GM19238 (cell line): Measurements from ENCODE around the gene NDUFB6.
A peak's percentile ranks its signal among the peaks of the same experiment; 100 is the strongest.
"Not testable (repeated sequence)": the region's sequence is repeated elsewhere in the genome, so short reads cannot be mapped to it uniquely, and the experiment has no call there.

ENCODE experiments used
- DNase-seq: peaks from one replicate; pipeline ENCODE4 v3.0.0; 2011; ENCODE audit warnings: low spot score; ENCODE audit not compliant: insufficient read length

NDUFB6 gene

DNA sequence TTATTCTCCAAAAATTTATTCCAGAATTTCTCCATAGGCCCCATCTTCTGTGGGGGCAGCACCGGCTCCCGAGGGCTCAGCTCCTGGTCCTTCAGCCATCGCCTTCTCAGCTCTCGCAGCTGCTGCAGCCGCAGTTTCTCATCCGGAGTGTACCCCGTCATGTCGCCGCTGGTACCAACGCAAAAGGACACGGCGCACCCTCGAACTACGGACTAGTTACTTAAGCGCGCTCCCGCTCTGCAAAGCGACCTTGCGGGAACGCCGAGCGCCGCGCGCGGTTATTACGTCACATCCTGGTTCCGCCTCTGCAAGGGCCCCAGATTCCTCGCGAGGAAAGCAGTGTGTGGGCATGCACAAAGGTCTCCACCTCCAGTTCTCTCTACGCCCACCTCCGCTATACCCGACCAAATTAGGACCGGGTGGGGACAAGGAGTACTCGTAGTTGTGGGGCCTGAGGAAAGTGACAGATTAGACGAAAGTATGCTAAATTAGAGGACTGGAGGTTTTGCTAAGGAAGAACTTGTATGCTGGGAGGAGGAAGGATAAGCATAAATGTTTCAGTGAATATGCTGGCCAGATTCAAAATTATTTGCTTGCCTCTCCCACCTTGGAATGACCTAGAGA, at the start of gene NDUFB6:
Gene NDUFB6 (minus strand): TSS at position 260 of the 624 bp plus-strand sequence. CDS start 99 bp downstream, at position 161.
- DNase-seq: peak; percentile 83

DNA sequence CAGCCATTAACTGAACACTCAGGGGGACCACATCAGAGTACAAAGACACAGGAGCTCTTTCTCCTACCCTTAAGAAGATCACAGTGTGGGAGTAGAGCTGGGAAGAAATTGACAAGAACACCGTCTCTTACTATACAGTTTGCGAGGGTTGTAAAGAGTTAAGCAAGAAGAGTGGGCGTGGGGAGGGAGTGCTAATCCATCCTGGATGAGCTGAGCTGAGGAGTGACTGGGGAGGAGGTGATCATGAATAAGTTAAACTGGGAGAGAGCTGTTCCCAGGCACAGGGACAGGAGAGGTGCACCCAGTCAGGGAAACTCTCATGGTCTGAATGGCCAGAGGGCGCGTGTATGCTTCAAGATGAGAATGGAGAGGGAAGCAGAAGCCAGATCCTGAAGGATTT, 45.3 kb upstream of the NDUFB6 start:
- no peak for DNase-seq

DNA sequence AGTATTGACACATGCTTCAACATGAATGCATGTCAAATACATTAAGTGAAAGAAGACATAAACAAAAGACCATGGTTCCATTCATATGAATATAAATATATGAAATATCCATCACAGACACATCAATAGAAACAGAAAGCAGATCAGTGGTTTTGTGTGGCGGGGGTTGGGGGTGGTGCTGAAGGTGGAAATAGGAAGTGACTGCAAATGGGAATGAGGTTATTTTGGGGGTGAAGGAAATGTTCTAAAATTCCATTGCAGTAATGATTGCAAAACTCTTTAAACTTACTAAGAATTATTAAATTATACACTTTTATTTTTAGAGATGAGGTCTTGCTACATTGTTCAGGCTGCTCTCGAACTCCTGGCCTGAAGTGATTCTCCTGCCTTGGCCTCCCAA, 33.9 kb upstream of the NDUFB6 start:
- DNase-seq: no peak

DNA sequence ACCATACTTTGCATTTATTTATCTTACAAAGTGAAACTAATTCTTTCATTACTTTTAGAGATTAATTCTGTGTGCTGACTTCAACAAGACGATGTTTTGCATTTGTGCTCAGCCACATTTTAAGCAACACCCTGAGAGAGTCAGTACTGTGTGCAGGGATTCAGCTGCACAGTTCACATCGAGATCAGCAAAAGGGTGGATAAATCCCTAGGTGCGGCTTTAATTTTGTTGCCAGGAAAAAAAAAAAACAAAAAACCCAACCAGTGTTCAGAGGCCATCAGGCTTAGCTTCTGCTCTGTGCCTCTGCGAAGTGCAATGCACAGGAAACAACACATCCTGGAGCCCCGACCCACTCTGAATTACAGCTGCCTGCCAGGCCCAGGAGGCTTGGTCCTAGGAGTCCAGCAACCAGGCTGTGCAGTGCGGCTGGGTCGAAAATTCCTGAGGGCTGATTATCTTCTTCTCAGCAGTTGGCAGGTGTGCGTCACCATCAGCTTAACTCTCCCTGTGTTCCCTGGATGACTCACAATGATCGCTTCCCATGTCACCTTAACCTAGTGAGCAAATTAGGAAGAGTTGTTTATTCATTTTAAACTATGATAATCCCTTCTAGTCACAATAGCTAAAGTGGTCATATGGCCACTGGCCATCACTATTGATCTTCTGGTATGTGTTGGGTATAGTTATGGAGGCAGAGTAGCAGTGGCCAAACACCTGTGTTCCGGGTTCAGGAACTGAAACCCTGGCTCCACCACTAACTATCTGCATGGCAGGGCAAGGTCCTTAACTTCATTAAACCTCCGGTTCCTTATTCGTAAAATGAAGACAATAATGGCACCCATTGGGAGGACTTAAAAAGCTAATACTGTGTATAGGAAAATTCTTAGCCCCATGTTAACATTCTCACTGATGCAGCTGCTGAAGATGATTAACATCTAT, 31.2 kb upstream of the NDUFB6 start:
- no peak for DNase-seq

DNA sequence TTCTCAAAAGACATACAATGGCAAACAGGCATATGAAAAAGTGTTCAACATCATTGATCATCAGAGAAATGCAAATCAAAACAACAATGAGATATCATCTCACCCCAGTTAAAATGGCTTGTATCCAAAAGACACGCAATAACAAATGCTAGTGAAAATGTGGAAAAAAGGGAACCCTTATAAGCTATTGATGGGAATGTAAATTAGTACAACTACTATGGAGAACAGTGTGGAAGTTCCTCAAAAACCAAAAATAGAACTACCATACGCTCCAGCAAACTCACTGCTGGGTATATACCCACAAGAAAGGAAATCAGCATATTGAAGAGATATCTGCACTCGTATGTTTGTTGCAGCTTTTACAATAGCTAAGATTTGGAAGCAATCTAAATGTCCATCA, 26.1 kb upstream of the NDUFB6 start:
- DNase-seq: not testable (repeated sequence)

DNA sequence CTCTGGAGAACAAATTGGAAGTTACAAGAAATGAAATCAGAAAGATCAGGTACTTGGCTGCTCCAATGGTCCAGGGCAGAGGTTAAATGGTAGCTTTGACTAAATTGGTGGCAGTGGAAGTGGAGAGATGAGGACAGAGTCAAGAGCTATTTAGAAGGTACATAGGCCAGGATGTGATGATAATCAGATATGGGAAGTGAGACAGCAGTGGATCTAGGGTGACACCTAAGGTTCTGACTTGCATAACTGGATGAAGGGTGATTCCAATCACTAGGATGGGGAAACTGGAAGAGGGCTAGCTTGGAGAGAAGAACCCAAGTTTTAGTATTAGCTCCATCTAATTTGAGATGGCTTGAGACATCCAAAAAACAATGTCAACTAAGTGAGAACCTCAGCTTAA, 24.0 kb upstream of the NDUFB6 start:
- no peak for DNase-seq

DNA sequence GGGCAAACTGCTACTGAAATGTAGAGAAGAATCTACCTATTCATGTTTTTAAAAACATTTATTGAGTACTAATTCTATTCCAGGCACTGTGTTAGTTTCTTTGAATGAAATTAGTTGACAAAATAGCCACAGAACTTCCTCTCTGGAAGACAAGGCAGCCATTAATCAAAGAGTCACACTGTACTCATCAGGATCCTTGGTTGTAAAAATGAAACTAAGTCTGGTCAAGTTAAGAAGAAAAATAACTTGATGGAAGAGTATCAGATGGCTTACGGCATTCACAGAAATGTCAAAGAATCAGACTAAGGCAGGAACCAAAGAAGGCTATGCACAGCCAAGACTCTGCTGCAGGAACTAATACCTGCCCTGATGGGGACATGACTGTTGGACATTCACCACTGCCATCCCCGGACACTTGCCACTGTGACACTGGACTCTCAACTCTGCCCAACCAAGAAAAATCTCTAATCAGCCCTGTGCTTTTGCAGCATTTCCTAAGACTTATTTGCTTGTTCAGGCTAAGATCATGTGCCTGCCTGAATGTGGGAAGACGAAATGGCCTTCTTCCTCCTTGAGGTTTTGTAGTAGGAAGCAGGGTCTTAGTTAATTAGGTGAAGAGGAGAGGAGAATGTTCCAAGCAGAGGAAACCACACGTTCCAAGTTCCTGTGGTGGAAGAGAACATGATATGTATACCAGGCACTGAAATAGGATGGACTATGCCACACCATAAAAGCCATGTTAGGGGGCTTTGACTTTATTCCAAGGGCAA, 23.3 kb upstream of the NDUFB6 start:
- DNase-seq: no peak

DNA sequence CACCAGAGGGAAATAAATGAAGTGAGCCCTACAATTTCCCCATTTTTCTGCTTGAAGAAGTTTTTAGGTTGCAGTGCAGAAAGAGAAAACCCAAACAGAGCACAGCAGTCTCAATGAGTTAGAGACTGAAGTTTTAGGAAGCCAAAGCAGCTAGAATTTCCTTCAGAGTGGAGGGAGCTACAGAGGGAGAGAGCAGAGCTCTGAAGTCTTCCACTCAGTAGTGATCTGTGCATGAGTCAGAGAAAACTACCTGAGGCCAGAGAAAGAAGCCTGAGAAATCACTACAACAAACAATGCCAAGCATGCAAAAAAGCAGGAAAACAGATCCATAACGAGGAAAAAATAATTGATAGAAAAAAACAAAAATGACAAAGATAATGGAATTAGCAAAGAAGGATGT, 17.9 kb upstream of the NDUFB6 start:
- DNase-seq: no peak

DNA sequence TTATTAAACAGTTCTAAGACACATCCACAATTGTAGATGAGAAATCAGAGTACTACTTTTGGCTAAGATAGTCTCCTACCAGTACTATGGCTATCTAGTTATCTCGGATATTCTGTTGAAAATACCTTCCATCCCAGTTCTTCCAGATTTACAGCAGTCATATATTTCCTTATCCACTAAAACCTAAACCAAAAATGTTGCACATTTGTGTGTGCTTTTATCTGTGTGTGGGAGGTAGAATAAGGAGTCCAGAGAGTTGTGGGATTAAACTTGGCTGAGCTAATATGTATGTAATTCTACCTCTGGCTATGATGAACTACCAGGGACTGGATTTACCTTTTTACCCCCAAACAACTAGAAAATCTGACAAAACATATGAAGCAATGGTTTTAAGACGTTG, 17.5 kb upstream of the NDUFB6 start:
- no peak for DNase-seq

DNA sequence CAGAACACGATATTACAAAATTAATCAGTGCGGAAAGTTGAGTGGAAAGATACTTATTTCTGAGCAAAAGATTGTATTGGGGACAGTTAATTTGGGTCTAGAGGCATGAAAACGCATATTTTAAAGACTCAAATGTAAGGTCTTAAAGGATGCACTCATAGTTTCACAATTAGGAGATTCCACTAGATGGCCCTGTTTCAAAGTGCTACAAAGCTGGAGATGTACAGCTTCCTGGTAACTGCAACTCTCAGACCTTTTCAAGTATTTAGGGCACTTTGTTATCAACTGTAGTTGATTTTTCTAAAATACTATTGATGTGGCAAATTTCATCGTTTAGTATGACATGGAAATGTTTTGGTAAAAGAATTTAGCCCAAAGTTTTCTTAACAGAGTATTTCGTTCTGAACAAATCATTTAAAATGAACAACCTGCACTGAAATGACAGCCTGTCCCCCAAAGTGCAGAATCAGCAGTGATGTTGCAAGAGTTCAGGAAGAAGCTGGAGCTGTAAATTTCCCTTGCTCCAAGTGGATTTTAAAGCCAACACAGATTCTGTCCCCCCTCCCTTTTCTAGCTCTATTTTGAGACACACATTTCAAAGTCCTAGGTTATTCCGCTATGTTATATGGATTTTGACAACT, 16.2 kb upstream of the NDUFB6 start:
- DNase-seq: peak; percentile 10

DNA sequence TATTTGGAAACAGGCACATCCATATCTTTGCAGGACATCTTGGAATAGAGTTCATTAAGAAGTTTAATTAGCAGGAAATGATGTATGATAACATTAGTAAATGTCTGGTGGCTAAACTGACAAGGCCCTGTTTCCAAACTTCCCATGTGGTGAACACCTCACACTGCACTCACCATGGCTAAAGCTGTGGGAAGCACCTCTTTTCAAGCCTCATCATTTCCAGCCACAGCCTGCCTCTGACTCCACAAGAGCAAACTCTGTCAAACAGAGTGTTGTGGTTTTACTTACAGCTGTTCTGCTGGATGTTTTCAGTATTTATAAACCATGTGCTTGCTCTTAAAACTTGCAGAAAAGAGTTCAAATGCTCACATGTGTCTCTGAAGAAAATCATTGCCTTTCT, 14.9 kb upstream of the NDUFB6 start:
- no peak for DNase-seq

DNA sequence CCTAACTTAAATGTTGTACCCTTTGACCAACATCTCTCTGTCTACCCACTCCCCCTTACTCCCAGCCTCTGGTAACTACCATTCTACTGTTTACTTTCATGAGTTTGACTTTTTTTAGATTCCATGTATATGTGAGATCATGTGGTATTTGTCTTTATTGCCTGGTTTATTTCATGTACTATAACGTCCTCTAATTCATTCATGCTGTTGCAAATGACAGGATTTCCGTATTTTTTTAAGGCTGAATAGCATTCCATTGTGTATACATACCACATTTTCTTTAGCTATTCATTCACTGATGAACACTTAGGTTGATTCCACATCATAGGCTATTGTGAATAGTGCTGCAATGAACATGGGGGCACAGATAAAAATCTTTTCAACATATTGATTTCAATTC, 11.8 kb upstream of the NDUFB6 start:
- DNase-seq: no peak

DNA sequence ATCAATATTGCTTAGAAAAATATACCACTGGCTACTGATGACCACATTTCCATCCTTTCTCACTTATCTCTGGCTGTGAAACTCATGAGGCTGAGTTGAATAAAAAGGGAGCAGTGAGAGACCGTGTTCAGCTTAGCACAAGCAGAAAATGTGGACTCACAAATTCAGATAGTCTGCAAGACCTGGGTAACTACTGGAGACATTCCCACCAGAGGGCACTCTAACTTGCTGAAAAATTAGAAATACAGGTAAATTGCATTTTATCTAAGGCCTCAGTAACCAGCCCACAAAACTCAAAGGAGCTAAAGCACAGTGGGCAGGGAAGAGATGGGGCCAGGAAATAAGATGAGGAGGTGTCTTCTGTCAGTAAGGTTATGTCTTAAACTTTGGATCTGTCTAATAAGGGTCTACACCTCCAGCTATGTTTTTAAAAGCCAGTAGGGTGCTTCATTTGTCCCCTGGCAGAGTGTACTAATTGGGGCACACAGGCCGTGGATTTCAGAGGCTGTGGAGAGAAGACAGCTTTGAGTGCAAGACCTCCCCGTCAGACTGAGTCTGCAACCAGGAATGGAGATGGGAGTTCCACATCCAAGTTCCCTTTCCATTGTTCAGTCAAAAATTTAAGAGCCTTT, 8.7 kb upstream of the NDUFB6 start:
- DNase-seq: peak; percentile 10

DNA sequence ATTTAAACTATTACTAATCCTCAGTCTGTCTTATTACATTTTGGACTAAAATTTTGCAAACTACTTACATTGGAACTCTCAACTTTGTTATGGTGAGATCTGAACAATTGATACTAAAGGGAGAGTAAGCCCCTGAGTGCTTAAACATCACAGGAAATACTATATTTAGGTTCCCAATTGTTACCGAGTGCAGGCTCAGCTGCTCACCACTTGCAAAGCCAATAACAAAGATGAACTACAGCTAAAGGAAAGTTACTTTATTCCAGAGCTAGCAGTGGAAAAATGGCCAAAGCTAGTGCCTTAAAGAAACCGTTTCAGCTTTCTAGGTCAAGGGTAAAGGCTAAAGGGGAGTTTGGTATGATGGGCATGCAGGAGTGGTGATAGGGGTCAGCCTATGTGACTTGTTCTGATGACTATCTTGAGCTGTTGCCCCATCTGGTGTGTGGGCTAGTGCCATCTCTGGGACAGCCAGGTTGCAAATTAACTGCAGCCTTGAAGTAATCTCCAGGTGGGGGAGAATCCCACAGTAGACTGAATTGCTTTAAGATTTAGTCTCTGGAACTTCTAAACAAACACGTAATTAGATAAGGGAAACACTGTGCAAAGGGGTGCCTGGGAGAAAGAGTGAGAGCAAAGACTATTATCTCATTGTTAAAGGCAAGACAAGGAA, 7.8 kb upstream of the NDUFB6 start:
- DNase-seq: no peak

DNA sequence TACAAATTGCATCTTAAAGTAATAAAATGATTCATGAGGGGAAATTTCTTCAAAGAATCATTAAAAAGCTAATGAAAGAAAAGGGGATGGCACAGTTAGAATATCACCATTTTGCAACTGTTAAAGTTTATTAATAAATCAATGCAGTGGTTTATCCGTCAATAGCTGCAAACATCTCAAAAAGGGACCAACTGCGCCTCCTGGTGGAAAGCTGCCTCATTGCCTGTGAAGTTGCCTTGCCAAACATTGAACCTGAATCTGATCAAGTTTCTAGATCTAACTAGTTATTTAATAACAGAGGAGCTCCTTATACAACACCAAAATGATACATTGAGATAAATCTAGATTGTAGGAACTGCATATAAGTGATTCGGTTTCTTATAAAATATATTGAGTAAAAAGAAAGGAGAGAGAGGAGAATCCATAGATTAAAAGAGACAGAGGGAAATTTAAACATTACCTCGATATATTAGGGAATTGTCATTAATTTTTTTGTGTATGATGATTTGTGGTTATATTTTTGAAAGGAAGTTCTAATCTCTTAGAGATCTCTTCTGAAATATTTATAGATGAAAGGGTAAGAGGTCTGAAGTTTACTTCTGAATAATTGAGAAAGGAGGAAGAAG, 6.9 kb upstream of the NDUFB6 start:
- peak; percentile 19 for DNase-seq

DNA sequence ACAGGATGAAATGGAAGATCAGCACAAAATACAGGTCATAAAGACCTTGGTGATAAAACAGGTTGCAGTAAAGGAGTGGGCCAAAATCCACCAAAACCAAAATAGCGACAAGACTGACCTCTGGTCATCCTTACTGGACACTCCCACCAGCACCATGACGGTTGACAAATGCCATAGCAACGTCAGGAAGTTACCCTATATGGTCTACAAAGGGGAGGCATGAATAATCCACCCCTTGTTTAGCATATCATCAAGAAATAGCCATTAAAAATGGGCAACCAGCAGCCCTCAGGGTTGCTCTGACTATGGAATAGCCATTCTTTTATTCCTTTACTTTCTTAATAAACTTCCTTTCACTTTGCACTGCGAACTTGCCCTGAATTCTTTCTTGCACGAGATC, 6.0 kb upstream of the NDUFB6 start:
- no peak for DNase-seq

DNA sequence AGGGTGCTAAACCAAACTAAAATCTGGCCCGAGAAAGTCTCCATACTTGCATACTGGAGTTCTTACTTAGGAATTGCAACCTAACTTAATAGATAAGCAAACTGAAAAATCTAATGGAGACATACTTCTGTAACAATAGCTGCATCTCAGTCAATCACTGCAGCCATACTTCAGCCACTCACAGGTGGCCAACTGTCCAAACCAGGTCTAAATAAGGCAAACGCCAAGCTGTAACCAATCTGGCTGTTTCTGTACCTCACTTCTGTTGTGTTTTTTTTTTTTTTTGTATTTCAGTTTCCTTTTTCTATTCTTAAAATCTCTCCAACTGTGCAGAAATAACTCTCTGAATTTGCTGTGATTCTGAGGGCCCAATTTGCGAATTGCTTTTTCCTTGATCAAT, 4.4 kb upstream of the NDUFB6 start:
- DNase-seq: no peak

DNA sequence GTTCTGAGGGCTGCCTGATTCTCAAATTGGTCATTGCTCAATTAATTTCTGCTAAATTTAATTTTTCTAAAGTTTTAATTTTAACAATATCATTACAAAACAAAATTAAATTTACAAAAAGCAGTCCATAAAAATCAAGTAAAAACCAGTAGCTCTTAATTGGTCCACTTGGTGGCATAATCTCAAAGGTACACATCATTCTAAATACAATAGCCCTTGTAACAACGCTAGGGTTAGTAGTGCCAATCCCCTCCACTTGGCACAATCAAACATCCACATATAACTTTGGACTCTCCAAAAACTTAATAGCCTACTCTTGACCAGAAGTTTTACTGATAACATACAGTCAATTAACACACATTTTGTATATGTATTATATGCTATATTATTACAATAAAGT, 1.9 kb upstream of the NDUFB6 start:
- no peak for DNase-seq

DNA sequence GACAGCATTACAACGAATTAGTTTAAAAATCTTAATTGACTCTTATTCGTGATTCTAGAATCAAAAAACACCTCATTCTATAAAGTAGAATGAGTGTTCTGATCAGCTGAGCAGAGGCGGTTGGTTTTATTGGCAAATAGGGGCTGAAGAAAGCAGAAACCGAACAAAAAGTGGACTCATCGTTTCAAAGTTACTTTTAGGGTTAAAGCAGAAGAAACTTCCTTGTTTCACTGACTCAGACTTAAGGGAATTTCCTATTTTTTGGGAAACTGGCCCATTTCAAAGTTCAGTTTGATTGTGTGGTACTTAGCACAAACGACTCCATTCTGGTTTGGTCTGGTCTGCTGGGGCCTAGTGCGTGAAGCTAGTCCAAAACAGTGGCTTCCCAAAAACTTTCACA, 862 bp upstream of the NDUFB6 start:
- DNase-seq: no peak
